Measurements from ENCODE around the gene CEBPG. TPM values are rescaled to one million over a fixed set of nuclear protein-coding genes. Genes with fewer than 3 reads are reported as not detected.

The CEBPG gene
- total RNA-seq, 1 experiment from 2014 or later: 41.5 TPM

DNA sequence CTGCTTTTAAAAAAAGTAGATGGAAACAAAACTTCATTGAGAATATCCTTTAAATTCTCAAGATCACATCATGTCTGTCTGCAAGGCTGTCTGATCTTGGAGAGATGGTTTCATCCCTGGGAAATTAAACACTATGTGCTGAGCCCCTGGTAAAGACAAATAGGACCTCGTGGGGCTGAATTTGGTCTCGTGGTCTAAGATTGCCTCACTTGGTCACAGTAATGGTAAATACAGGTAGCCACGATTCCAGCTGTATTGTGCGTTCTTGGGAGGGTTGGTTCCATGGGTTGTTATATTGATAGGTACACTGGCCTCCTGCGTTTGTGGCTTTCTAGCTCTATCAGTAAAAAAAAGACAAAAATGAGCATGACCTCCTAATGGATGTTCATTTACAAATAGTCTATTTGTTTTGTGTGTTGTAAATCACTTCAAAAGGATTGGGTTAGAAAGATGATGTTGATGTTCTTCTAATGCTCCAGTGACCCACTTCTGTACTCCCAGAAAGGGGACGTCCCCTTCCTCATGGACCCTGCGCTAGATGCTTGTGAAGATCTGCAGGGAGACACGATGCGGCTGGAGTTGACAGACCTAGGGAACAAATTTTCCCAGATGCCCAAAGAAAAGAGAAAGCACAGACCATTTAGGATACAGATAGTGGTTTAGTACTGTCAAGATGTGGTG is 1.8 kb downstream of the CEBPG start:
- Histone ChIP-seq H3K9me3 (ENCODE audit: control insufficient read depth, insufficient read depth, low read depth, low read length) (no peaks in the 10 kb centered on the region), H3K4me3 (ENCODE audit: low read depth in 2 of 2, low read length in 2 of 2) (peak overlapping the region; percentile 88 to 96), H3K27me3 (ENCODE audit: control insufficient read depth, insufficient read depth, low read length) (no peaks in the 10 kb centered on the region), H3K27ac (ENCODE audit: low read length) (peak overlapping the region; percentile 92), H3K4me1 (ENCODE audit: control insufficient read depth, insufficient read depth, low read length) (peaks cover 36% of the 10 kb centered on the region), H3K36me3 (ENCODE audit: control insufficient read depth, insufficient read depth, low read length) (peaks cover 5% of the 10 kb centered on the region; the same call in 1 of the 2 replicates)
- ATAC-seq (no peak), DNase-seq (ENCODE audit: low read depth, low spot score) (no peak)
- POLR2A ChIA-PET: interaction anchor here (0.5 kb wide), 1 partner anchor 81 kb away, joined by 8 read pairs; no protein-coding TSS in a partner anchor
- CTCF ChIA-PET: interaction anchor here (1.2 kb wide), 1 partner anchor 41 kb away, joined by 3 read pairs; no protein-coding TSS in a partner anchor
- no TSS peak for BruUV-seq (replicated peaks)
- intact Hi-C loops (cut with micrococcal nuclease; ENCODE audit: unreplicated experiment): no loop called here
- TF ChIP-seq, protein P1, sequence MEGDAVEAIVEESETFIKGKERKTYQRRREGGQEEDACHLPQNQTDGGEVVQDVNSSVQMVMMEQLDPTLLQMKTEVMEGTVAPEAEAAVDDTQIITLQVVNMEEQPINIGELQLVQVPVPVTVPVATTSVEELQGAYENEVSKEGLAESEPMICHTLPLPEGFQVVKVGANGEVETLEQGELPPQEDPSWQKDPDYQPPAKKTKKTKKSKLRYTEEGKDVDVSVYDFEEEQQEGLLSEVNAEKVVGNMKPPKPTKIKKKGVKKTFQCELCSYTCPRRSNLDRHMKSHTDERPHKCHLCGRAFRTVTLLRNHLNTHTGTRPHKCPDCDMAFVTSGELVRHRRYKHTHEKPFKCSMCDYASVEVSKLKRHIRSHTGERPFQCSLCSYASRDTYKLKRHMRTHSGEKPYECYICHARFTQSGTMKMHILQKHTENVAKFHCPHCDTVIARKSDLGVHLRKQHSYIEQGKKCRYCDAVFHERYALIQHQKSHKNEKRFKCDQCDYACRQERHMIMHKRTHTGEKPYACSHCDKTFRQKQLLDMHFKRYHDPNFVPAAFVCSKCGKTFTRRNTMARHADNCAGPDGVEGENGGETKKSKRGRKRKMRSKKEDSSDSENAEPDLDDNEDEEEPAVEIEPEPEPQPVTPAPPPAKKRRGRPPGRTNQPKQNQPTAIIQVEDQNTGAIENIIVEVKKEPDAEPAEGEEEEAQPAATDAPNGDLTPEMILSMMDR (IDR thresholded peaks at IDR 0.05): no peak
- TF ChIP-seq POLR2AphosphoS5 (IDR thresholded peaks at IDR 0.05; ENCODE audit: low read depth, low read length): no peak
- TF ChIP-seq TCF7L2 (IDR thresholded peaks at IDR 0.05; ENCODE audit: low read depth, low read length): no peak
- no peak for TF ChIP-seq REST (IDR thresholded peaks at IDR 0.05; ENCODE audit: insufficient read depth in 1 of 2, low read depth in 2 of 2, low read length in 1 of 2)
- no peak for TF ChIP-seq SIN3A (IDR thresholded peaks at IDR 0.05; ENCODE audit: borderline replicate concordance, insufficient read depth, low read depth, low read length)
- in situ Hi-C loops (cut with HindIII; ENCODE audit: low pct_unique_long_range_greater_than_20kb, low sequenced_read_pairs): no loop called here

DNA sequence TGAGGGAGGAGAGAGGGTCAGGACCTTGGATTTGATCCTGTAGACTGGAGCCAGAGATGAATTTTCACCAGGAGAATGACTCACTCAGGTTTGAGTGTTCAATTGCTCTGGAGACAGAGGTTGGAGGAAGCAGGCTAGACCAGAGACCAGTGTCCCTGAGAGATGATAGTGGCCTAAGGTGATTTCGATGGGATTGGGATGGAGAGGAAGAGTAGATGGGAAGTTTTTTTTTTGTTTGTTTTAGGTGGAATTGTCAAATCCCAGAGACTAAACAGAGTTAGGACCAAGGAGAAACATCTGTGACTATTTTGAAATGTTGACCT is 2.3 kb downstream of the CEBPG start:
- ChIA-PET CTCF (no interaction called here), POLR2A (no interaction called here)
- H3K27ac ChIP-seq (ENCODE audit: low read length): peak overlapping the region; percentile 92; the same call in 1 of the 2 replicates
- intact Hi-C loops (cut with micrococcal nuclease; ENCODE audit: unreplicated experiment) (no loop called here), in situ Hi-C loops (cut with HindIII; ENCODE audit: low pct_unique_long_range_greater_than_20kb, low sequenced_read_pairs) (no loop called here)
- H3K4me1 ChIP-seq (ENCODE audit: control insufficient read depth, insufficient read depth, low read length): peaks cover 36% of the 10 kb centered on the region
- H3K36me3 ChIP-seq (ENCODE audit: control insufficient read depth, insufficient read depth, low read length): peaks cover 5% of the 10 kb centered on the region; the same call in 1 of the 2 replicates
- TF ChIP-seq REST (IDR thresholded peaks at IDR 0.05; ENCODE audit: insufficient read depth in 1 of 2, low read depth in 2 of 2, low read length in 1 of 2) (no peak), TCF7L2 (IDR thresholded peaks at IDR 0.05; ENCODE audit: low read depth, low read length) (no peak), POLR2AphosphoS5 (IDR thresholded peaks at IDR 0.05; ENCODE audit: low read depth, low read length) (no peak), SIN3A (IDR thresholded peaks at IDR 0.05; ENCODE audit: borderline replicate concordance, insufficient read depth, low read depth, low read length) (no peak)
- TF ChIP-seq, protein P1 (IDR thresholded peaks at IDR 0.05): no peak
- no peak for DNase-seq (ENCODE audit: low read depth, low spot score)
- H3K27me3 ChIP-seq (ENCODE audit: control insufficient read depth, insufficient read depth, low read length): no peaks in the 10 kb centered on the region
- no TSS peak for BruUV-seq (replicated peaks)
- no peak for ATAC-seq
- H3K4me3 ChIP-seq (ENCODE audit: low read depth in 2 of 2, low read length in 2 of 2): peak overlapping the region; percentile 88 to 96; a peak in 3 of 4 replicates
- H3K9me3 ChIP-seq (ENCODE audit: control insufficient read depth, insufficient read depth, low read depth, low read length): no peaks in the 10 kb centered on the region

Data from Panc1 (cell line).